Stimulated activated CD4-positive, alpha-beta T cell treated with anti-CD3 and anti-CD28 coated beads, Interleukin-4, amount 100 ng/mL, for 4 hours (primary cell): ENCODE data around the gene NOVA2.
"Not testable (repeated sequence)": the region's sequence is repeated elsewhere in the genome, so short reads cannot be mapped to it uniquely, and the experiment has no call there.

Experiments
- DNase-seq, 2 experiments: peaks; one replicate each; pipeline ENCODE4 v3.0.0-alpha.2; 2020

NOVA2 gene

GRCh38 chr19:45919678-45920077, 54.0 kb downstream of the NOVA2 start:
- no peak for DNase-seq

- DNase-seq: no peak
Measured at GRCh38 chr19:45918721-45919120, 54.9 kb downstream of the NOVA2 start.

- no peak for DNase-seq
Measured at GRCh38 chr19:45917421-45918091, 56.1 kb downstream of the NOVA2 start.

GRCh38 chr19:45913874-45914830, 59.5 kb downstream of the NOVA2 start, which contains the start of gene NANOS2:
Gene NANOS2, minus strand, starts transcription at chr19:45914778. Its CDS starts 85 bp downstream, at chr19:45914693.
- no peak for DNase-seq

GRCh38 chr19:45911291-45911690, 62.4 kb downstream of the NOVA2 start:
- DNase-seq: no peak

GRCh38 chr19:45908956-45909355, 64.7 kb downstream of the NOVA2 start:
- no peak for DNase-seq

- DNase-seq: no peak
Measured at GRCh38 chr19:45906221-45906620, 67.4 kb downstream of the NOVA2 start.

GRCh38 chr19:45905011-45905410, 68.7 kb downstream of the NOVA2 start:
- no peak for DNase-seq

- peak; percentile 98 to 100 for DNase-seq
Measured at GRCh38 chr19:45902651-45903625, 70.7 kb downstream of the NOVA2 start.

- no peak for DNase-seq
Measured at GRCh38 chr19:45901912-45902650, 71.6 kb downstream of the NOVA2 start, which contains the start of gene MYPOP. Gene MYPOP, minus strand, starts transcription at chr19:45902613. Its CDS starts 840 bp downstream, at chr19:45901773.

- peak; percentile 21 to 32 for DNase-seq
Measured at GRCh38 chr19:45901432-45901911, 72.2 kb downstream of the NOVA2 start.

- DNase-seq: no peak
Measured at GRCh38 chr19:45900738-45901431, 72.8 kb downstream of the NOVA2 start.

- DNase-seq: no peak
Measured at GRCh38 chr19:45899919-45900589, 73.6 kb downstream of the NOVA2 start.

GRCh38 chr19:45899253-45899652, 74.4 kb downstream of the NOVA2 start:
- DNase-seq: no peak

- DNase-seq: no peak
Measured at GRCh38 chr19:45897261-45897812, 76.3 kb downstream of the NOVA2 start.

- not testable (repeated sequence) for DNase-seq
Measured at GRCh38 chr19:45895983-45896599, 77.6 kb downstream of the NOVA2 start.

- no peak for DNase-seq
Measured at GRCh38 chr19:45895519-45895972, 78.1 kb downstream of the NOVA2 start.

GRCh38 chr19:45890877-45891276, 82.8 kb downstream of the NOVA2 start:
- no peak for DNase-seq

- no peak for DNase-seq
Measured at GRCh38 chr19:45889210-45889885, 84.3 kb downstream of the NOVA2 start.
